Stomach (tissue), 9 donors: ENCODE measurements around the gene GALNT18. TPM values are rescaled to one million over a fixed set of nuclear protein-coding genes. Genes with fewer than 3 reads are reported as not detected.

Source experiments
- DNase-seq, 2 donors: peaks; one replicate each; pipeline versions ENCODE4 v3.0.0 to v3.0.0-alpha.2; 2013 to 2019
- H3K27ac ChIP-seq, 5 donors: fragments of 200-600 bp in 4 of 5; sonication (generic) in 4 of 5; one replicate each; pipeline ENCODE4 v1.5.1; 2013 to 2019; ENCODE audit warnings: mild to moderate bottlenecking in 1 of 5, moderate library complexity in 1 of 5
- H3K27me3 ChIP-seq, 3 donors: fragments of 200-600 bp; sonication (generic); one replicate each; pipeline ENCODE4 v1.5.1; 2017 to 2019; ENCODE audit warnings: mixed run types in 1 of 3
- H3K36me3 ChIP-seq, 4 donors: fragments of 200-600 bp; sonication (generic); 1 replicate in 3 of 4; 2 replicates in 1 of 4; pipeline ENCODE4 v1.5.1; 2016 to 2019
- H3K4me1 ChIP-seq, 4 donors: fragments of 200-600 bp; sonication (generic); one replicate each; pipeline ENCODE4 v1.5.1; 2016 to 2019
- H3K4me3 ChIP-seq, 4 donors: fragments of 200-600 bp; sonication (generic) in 3 of 4; one replicate each; pipeline ENCODE4 v1.5.1; 2016 to 2019; ENCODE audit warnings: mild to moderate bottlenecking in 1 of 4
- H3K9me3 ChIP-seq, 4 donors: fragments of 200-600 bp; sonication (generic); one replicate each; pipeline ENCODE4 v1.5.1; 2016 to 2019
- EP300 ChIP-seq: sonication (generic); formaldehyde crosslinking; IDR thresholded peaks from one replicate; pipeline ENCODE4 v1.6.1; 2017; ENCODE audit warnings: antibody characterized with exemption
- POLR2A ChIP-seq, 4 donors: fragments of 450-650 bp; IDR thresholded peaks; one replicate each; pipeline ENCODE4 v1.6.1; 2016; ENCODE audit warnings: antibody characterized with exemption in 4 of 4, control low read depth in 2 of 4, mild to moderate bottlenecking in 1 of 4, moderate library complexity in 1 of 4
- POLR2AphosphoS5 ChIP-seq, 3 donors: sonication (generic); formaldehyde crosslinking; IDR thresholded peaks; one replicate each; pipeline ENCODE4 v1.6.1; 2016; ENCODE audit warnings: antibody characterized with exemption in 3 of 3
- WGBS, 5 donors: extraction: QIAGEN DNeasy Blood & Tissue Kit in 3 of 5; methylation state at CpG; one replicate each; pipeline versions ENCODE4 v1.1.5 to v1.1.7; 2013 to 2018; 5-methylcytosine and 5-hydroxymethylcytosine counted together
- intact Hi-C: fragments of 100-400 bp; cut with DNase I; formaldehyde crosslinking; loops from one replicate; pipeline ENCODE4 v1.15.1; 2023; ENCODE audit warnings: low total_unique reads
- polyA plus RNA-seq, 3 donors: library from polyadenylated mRNA; stranded (reverse); fragments of 200-250 nt; gene quantifications; one replicate each; pipeline ENCODE4 v1.2.3, GENCODE V29; 2013
- total RNA-seq, 5 donors: library from RNA; depleted of rRNA; stranded (reverse); fragments of >200 nt; gene quantifications; one replicate each; pipeline versions ENCODE4 v1.1.0 to v1.2.3, GENCODE V29; 2014 to 2016
- TF ChIP-seq, protein P1 (sequence below), 7 experiments: fragments of 450-650 bp in 4 of 7; fragments of 200-600 bp in 3 of 7; sonication (generic) in 3 of 7; IDR thresholded peaks; one replicate each; pipeline ENCODE4 v1.5.1; 2016 to 2019; ENCODE audit warnings: antibody characterized with exemption in 7 of 7, control low read depth in 2 of 7, mild to moderate bottlenecking in 1 of 7
- donor health status: healthy with polysubstance abuse.
- donor health status: Bipolar disorder and iron deficiency.
- donor health status: healthy.

The GALNT18 gene
- total and polyA plus RNA-seq, 8 donors = 0.58 to 16.1 (median 2.7) TPM

DNA sequence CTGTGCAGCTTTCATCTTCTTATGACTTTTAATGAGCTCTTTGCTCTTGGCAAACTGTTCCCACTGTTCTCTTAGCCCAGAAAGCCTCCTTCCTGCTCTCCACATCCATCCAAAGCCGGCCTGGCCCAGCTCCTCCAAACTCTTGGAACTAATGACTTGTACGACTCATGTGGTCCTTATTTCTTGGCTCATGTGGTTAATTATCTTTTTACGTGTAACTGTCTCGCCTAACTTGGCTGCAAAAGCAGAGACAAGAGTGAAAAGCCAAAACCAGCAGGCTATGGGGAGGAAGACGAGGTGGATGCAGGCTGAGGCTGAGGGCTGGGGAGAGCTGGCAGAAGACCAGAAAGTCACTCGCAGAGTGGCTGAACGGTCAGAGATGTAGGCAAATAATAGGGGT lies 274.2 kb downstream of the GALNT18 start:
- DNase-seq = peak in 1 of 2 donors; percentile 67
- H3K4me1 ChIP-seq = peaks cover 0 to 30% (median 23%) of the 10 kb centered on the region in 4 donors
- WGBS, 5 donors = 45 to 68% (median 61%) methylated on average over 7 of the region's 7 CpGs
- no peaks in the 10 kb centered on the region for H3K9me3 ChIP-seq
- no peak overlapping the region for H3K4me3 ChIP-seq
- no peaks in the 10 kb centered on the region for H3K36me3 ChIP-seq
- no peak overlapping the region for H3K27ac ChIP-seq
- intact Hi-C loops = loop anchor here (10.0 kb wide), 1 partner anchor 173 kb away; no protein-coding TSS in a partner anchor
- no peaks in the 10 kb centered on the region for H3K27me3 ChIP-seq
- TF ChIP-seq POLR2A (IDR thresholded peaks at IDR 0.05) = no peak
- TF ChIP-seq POLR2AphosphoS5 (IDR thresholded peaks at IDR 0.05) = no peak

DNA sequence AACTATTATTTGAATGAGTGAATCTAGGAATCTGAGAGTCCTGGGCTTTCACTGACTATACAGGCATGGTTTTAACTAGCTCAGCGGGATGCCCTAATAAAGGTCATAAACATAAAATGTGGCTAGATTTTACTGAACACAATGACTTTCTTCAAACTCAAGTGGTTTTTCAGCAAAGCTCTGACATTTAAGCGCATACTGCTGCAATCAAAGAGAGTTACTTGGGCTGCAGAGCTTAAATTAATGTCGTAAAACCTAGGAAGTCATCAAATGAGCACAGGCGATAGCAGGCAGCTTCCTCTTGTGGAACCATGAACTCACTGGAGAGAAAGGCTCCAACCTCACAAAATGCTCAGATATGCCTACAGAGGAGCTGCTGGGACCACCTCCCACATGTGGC lies 275.5 kb downstream of the GALNT18 start:
- no peak for TF ChIP-seq EP300
- TF ChIP-seq, protein P1, sequence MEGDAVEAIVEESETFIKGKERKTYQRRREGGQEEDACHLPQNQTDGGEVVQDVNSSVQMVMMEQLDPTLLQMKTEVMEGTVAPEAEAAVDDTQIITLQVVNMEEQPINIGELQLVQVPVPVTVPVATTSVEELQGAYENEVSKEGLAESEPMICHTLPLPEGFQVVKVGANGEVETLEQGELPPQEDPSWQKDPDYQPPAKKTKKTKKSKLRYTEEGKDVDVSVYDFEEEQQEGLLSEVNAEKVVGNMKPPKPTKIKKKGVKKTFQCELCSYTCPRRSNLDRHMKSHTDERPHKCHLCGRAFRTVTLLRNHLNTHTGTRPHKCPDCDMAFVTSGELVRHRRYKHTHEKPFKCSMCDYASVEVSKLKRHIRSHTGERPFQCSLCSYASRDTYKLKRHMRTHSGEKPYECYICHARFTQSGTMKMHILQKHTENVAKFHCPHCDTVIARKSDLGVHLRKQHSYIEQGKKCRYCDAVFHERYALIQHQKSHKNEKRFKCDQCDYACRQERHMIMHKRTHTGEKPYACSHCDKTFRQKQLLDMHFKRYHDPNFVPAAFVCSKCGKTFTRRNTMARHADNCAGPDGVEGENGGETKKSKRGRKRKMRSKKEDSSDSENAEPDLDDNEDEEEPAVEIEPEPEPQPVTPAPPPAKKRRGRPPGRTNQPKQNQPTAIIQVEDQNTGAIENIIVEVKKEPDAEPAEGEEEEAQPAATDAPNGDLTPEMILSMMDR (IDR thresholded peaks at IDR 0.05) = no peak
- TF ChIP-seq POLR2AphosphoS5 (IDR thresholded peaks at IDR 0.05) = no peak
- no peak for TF ChIP-seq POLR2A (IDR thresholded peaks at IDR 0.05)
- Histone ChIP-seq H3K9me3 (no peaks in the 10 kb centered on the region), H3K27me3 (no peaks in the 10 kb centered on the region), H3K4me1 (peaks cover 0 to 30% (median 23%) of the 10 kb centered on the region in 4 donors), H3K36me3 (no peaks in the 10 kb centered on the region), H3K27ac (no peak overlapping the region), H3K4me3 (no peak overlapping the region)
- intact Hi-C loops = loop anchor here (10.0 kb wide), 1 partner anchor 172 kb away; no protein-coding TSS in a partner anchor
- WGBS, 5 donors = 88 to 90% (median 89%) methylated on average over 4 of the region's 4 CpGs
- DNase-seq = no peak

DNA sequence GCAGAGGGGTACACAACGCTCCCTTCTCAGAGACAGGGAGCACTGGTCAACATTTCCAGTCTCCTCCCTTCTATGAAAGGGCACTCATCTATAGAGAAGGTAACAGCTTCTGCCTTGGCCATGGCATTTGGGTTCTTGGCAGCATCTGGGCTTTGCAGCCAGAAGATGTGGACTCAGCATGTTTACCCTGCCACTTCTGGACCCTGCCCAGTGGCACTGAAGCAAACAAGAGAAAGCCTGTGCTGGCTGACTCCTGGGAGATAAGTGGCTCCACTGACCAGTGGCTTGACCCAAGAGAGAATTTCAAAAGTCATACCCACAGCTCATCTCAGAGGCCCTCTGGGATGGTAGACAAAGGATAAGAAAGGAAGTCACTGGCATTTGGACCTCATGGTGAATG lies 276.7 kb downstream of the GALNT18 start:
- no peak for TF ChIP-seq POLR2A (IDR thresholded peaks at IDR 0.05)
- TF ChIP-seq EP300 = no peak
- no peak for TF ChIP-seq POLR2AphosphoS5 (IDR thresholded peaks at IDR 0.05)
- TF ChIP-seq, protein P1 (IDR thresholded peaks at IDR 0.05) = no peak
- H3K36me3 ChIP-seq = no peaks in the 10 kb centered on the region

DNA sequence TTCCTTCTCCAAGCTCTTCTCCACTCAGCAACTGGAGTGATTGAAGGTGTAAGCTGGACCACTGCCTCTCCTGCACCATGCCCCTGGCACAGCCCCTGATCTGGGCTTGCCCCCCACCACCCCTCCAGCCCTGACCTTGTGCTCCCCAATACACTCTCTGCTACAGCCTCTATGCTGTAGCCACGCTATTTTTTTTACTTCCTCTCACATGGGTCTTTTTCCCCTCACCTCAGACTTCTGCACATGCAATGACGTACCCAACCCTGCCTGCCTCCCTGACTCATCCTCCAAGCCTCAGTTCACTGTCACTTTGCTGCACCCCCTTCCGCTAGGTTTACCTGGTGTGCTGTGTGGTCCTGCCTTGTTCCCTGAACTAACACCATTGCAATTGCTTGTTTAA lies 277.8 kb downstream of the GALNT18 start:
- peaks cover 0 to 8% (median 6%) of the 10 kb centered on the region in 4 donors for H3K4me1 ChIP-seq
- H3K4me3 ChIP-seq = no peak overlapping the region
- H3K27ac ChIP-seq = no peak overlapping the region
- H3K36me3 ChIP-seq = no peaks in the 10 kb centered on the region
- H3K27me3 ChIP-seq = no peaks in the 10 kb centered on the region
- TF ChIP-seq POLR2A (IDR thresholded peaks at IDR 0.05) (no peak), POLR2AphosphoS5 (IDR thresholded peaks at IDR 0.05) (no peak), EP300 (no peak)
- TF ChIP-seq, protein P1 (IDR thresholded peaks at IDR 0.05) = no peak
- no peaks in the 10 kb centered on the region for H3K9me3 ChIP-seq
- intact Hi-C loops = loop anchor here (10.0 kb wide), 1 partner anchor 169 kb away; no protein-coding TSS in a partner anchor
- DNase-seq = no peak
- WGBS, 5 donors = 69 to 84% (median 79%) methylated on average over 3 of the region's 3 CpGs

More for the DNA sequence above, 276.7 kb downstream of the GALNT18 start:
- DNase-seq = peak in 1 of 2 donors; percentile 39
- Histone ChIP-seq H3K27ac (no peak overlapping the region), H3K4me1 (peaks cover 0 to 19% (median 17%) of the 10 kb centered on the region in 4 donors), H3K9me3 (no peaks in the 10 kb centered on the region), H3K4me3 (no peak overlapping the region), H3K27me3 (no peaks in the 10 kb centered on the region)
- WGBS, 5 donors = 75 to 100% (median 86%) methylated on average over 1 of the region's 1 CpG
- intact Hi-C loops = loop anchor here (10.0 kb wide), 1 partner anchor 170 kb away; no protein-coding TSS in a partner anchor

DNA sequence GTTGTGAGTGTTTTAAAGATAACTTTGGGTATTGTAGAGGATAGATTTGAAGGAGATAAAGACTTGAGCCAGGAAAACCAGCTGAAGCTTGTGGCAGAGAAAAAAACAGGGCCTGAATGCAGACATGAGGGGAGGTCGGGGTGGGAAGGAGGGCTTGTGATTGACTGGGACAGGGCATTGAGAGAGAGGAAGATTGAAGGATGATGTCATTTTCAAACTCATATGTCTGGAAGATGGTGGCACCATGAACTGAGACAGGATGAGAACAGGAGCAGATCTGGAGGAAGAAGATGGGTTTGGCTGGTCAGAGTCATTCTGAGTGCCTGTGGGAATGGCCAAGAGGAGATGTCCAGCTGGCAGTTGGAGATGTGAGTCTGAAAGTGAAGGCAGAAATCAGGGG lies 283.5 kb downstream of the GALNT18 start:
- no peaks in the 10 kb centered on the region for H3K9me3 ChIP-seq
- no peak for DNase-seq
- TF ChIP-seq POLR2AphosphoS5 (IDR thresholded peaks at IDR 0.05) = no peak
- TF ChIP-seq, protein P1 (IDR thresholded peaks at IDR 0.05) = no peak
- no peaks in the 10 kb centered on the region for H3K36me3 ChIP-seq
- H3K27ac ChIP-seq = no peak overlapping the region
- no peaks in the 10 kb centered on the region for H3K27me3 ChIP-seq
- WGBS, 5 donors = 70 to 88% (median 71%) methylated on average over 1 of the region's 1 CpG
- intact Hi-C loops = no loop called here
- no peaks in the 10 kb centered on the region for H3K4me1 ChIP-seq
- no peak overlapping the region for H3K4me3 ChIP-seq
